Measurements from ENCODE around the gene HSPBP1. TPM values are rescaled to one million over a fixed set of nuclear protein-coding genes. Genes with fewer than 3 reads are reported as not detected.
A peak's percentile ranks its signal among the peaks of the same experiment; 100 is the strongest.

HSPBP1 gene
- total and polyA plus RNA-seq, 2 donors from 2014 or later: 37.6 to 55.9 TPM

GRCh38 chr19:55299991-55300390 is 20.1 kb upstream of the HSPBP1 start:
- FAIRE-seq (no peak), DNase-seq (no peak)
- Histone ChIP-seq H3K4me1 (ENCODE audit: control insufficient read depth in 2 of 3, insufficient read depth in 2 of 3, low read depth in 1 of 3, low read length in 3 of 3) (no peaks in the 10 kb centered on the region), H3K27ac (ENCODE audit: low read depth in 2 of 2, low read length in 2 of 2) (no peak overlapping the region), H3K36me3 (ENCODE audit: control insufficient read depth in 2 of 3, insufficient read depth in 3 of 3, low read length in 3 of 3) (no peaks in the 10 kb centered on the region), H3K9me3 (ENCODE audit: control insufficient read depth in 2 of 3, insufficient read depth in 1 of 3, low read length in 3 of 3) (no peaks in the 10 kb centered on the region), H3K4me3 (ENCODE audit: low read length in 3 of 3) (no peak overlapping the region), H3K27me3 (ENCODE audit: control insufficient read depth, insufficient read depth, low read length) (no peaks in the 10 kb centered on the region), H3K9ac (ENCODE audit: low read length in 3 of 3) (no peak overlapping the region)
- intact Hi-C loops (cut with DNase I): no loop called here
- TF ChIP-seq CTCF (IDR thresholded peaks at IDR 0.05; ENCODE audit: borderline replicate concordance, extremely low read depth, insufficient read depth): no peak

- FAIRE-seq (no peak), DNase-seq (no peak)
- Histone ChIP-seq H3K27ac (ENCODE audit: low read depth in 2 of 2, low read length in 2 of 2) (no peak overlapping the region), H3K4me1 (ENCODE audit: control insufficient read depth in 2 of 3, insufficient read depth in 2 of 3, low read depth in 1 of 3, low read length in 3 of 3) (no peaks in the 10 kb centered on the region), H3K36me3 (ENCODE audit: control insufficient read depth in 2 of 3, insufficient read depth in 3 of 3, low read length in 3 of 3) (no peaks in the 10 kb centered on the region), H3K9me3 (ENCODE audit: control insufficient read depth in 2 of 3, insufficient read depth in 1 of 3, low read length in 3 of 3) (no peaks in the 10 kb centered on the region), H3K4me3 (ENCODE audit: low read length in 3 of 3) (no peak overlapping the region), H3K27me3 (ENCODE audit: control insufficient read depth, insufficient read depth, low read length) (no peaks in the 10 kb centered on the region), H3K9ac (ENCODE audit: low read length in 3 of 3) (no peak overlapping the region)
- TF ChIP-seq CTCF (IDR thresholded peaks at IDR 0.05; ENCODE audit: borderline replicate concordance, extremely low read depth, insufficient read depth): no peak
- intact Hi-C loops (cut with DNase I): no loop called here
These were observed 17.4 kb upstream of the HSPBP1 start for GRCh38 chr19:55297267-55297666.

- Histone ChIP-seq H3K27ac (ENCODE audit: low read depth in 2 of 2, low read length in 2 of 2) (no peak overlapping the region), H3K4me1 (ENCODE audit: control insufficient read depth in 2 of 3, insufficient read depth in 2 of 3, low read depth in 1 of 3, low read length in 3 of 3) (no peaks in the 10 kb centered on the region), H3K27me3 (ENCODE audit: control insufficient read depth, insufficient read depth, low read length) (no peaks in the 10 kb centered on the region), H3K36me3 (ENCODE audit: control insufficient read depth in 2 of 3, insufficient read depth in 3 of 3, low read length in 3 of 3) (no peaks in the 10 kb centered on the region), H3K9ac (ENCODE audit: low read length in 3 of 3) (no peak overlapping the region), H3K4me3 (ENCODE audit: low read length in 3 of 3) (no peak overlapping the region), H3K9me3 (ENCODE audit: control insufficient read depth in 2 of 3, insufficient read depth in 1 of 3, low read length in 3 of 3) (no peaks in the 10 kb centered on the region)
- FAIRE-seq: no peak
- no peak for TF ChIP-seq CTCF (IDR thresholded peaks at IDR 0.05; ENCODE audit: borderline replicate concordance, extremely low read depth, insufficient read depth)
- DNase-seq: peak in 1 of 5 donors; percentile 68
- intact Hi-C loops (cut with DNase I): no loop called here
These were observed 9.3 kb upstream of the HSPBP1 start for GRCh38 chr19:55289117-55289796.
